ENCODE measurements around the gene HSP90AB1. TPM values are rescaled to one million over a fixed set of nuclear protein-coding genes. Genes with fewer than 3 reads are reported as not detected.
A peak's percentile ranks its signal among the peaks of the same experiment; 100 is the strongest.

HSP90AB1 gene
- total and polyA plus RNA-seq, 9 of the 15 experiments (the other 6 are each of a cell fraction or from before 2014, with no cell fraction given) = 1,780 to 3,358 (median 2,262) TPM

DNA sequence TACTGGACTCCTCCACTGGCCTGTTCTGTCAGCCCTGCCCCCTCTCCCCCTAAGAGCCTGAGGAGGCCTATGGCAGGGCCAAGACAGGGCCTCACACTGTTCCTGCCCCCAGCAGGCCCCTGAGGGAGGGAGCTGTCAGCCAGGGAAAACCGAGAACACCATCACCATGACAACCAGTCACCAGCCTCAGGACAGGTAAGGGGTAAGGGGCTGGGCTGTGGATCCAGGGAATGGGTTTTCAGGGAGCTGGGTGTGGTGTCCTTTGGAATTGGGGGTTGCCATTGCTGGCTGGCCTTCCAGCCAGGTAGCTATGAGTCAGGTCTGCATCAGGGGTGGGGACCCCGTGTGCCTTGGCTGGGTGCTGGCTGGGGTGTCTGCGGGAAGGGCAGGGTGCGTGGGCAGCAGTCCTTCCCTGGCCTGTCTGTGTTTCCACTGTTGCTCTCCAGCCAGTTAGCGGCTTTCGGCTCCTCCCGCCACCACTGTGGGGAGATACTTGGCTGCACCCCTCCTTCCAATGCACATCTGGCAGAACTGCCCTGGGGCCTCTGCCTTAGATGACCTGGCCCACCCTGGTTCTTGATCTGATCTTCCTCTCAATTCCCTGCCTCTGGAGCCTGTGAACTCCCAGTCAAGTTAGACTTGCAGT is 19.6 kb upstream of the HSP90AB1 start:
- FAIRE-seq (no peak), ATAC-seq (no peak), DNase-seq (ENCODE audit: extremely low read depth in 1 of 4, low spot score in 3 of 4) (peak in 2 of 4 experiments; percentile 49 to 50)
- H3K9me1 ChIP-seq (ENCODE audit: control insufficient read depth, insufficient read depth, low read length) = peaks cover 6% of the 10 kb centered on the region
- H3K4me2 ChIP-seq (ENCODE audit: insufficient read depth, low read length) = peak overlapping the region; percentile 8; the same call in 1 of the 2 replicates
- peaks cover 3% of the 10 kb centered on the region; the same call in 1 of the 2 replicates for H4K20me1 ChIP-seq (replicated peaks; ENCODE audit: control insufficient read depth, insufficient read depth, low read length)
- no peak overlapping the region; the same call in 2 of the 3 replicates for H3K27ac ChIP-seq (ENCODE audit: extremely low read depth, low read depth, low read length)
- WGBS (ENCODE audit: insufficient coverage, low coverage, missing lambda C conversion rate) = 79% methylated on average over 7 of the region's 7 CpGs
- H3K4me1 ChIP-seq (replicated peaks in 1 of 2; ENCODE audit: control insufficient read depth in 2 of 2, insufficient read depth in 2 of 2, low read length in 2 of 2) = peaks cover 49 to 67% of the 10 kb centered on the region in 2 experiments
- H3K9ac ChIP-seq (ENCODE audit: insufficient read depth in 1 of 2, low read depth in 2 of 2, low read length in 2 of 2) = peak overlapping the region in 1 of 2 experiments; percentile 92; a peak in 3 of 4 replicates
- intact Hi-C loops (cut with micrococcal nuclease) (loop anchor here (2.0 to 10.0 kb wide), 2 partner anchors 54 to 592 kb away; partner anchors contain the start of gene MAD2L1BP), in situ Hi-C loops (cut with MboI) (no loop called here)
- BruUV-seq (replicated peaks) = no TSS peak
- H2AFZ ChIP-seq (ENCODE audit: low read depth, low read length) = no peak overlapping the region
- CTCF ChIA-PET (ENCODE audit: low intra/inter-chr PET ratio) = interaction anchor here (0.5 kb wide), 1 partner anchor 53 kb away, joined by 3 read pairs; no protein-coding TSS in a partner anchor
- POLR2A ChIA-PET = interaction anchor here (0.6 to 6.8 kb wide), 8 partner anchors 9 to 93 kb away, joined by 3 to 104 read pairs (median 4); partner anchors contain the start of genes CAPN11 and HSP90AB1
- peaks cover 56% of the 10 kb centered on the region for H3K79me2 ChIP-seq (ENCODE audit: control insufficient read depth, insufficient read depth, low read length)
- no peaks in the 10 kb centered on the region for H3K27me3 ChIP-seq (ENCODE audit: control insufficient read depth in 2 of 2, insufficient read depth in 2 of 2, low read length in 2 of 2)
- no peaks in the 10 kb centered on the region for H3K9me3 ChIP-seq (replicated peaks; ENCODE audit: control insufficient read depth, insufficient read depth, low read depth, low read length)
- H3K4me3 ChIP-seq = no peak overlapping the region; the same call in 1 of the 2 replicates
- peaks cover 54% of the 10 kb centered on the region for H3K36me3 ChIP-seq (ENCODE audit: control insufficient read depth, insufficient read depth, low read length)
- TF ChIP-seq SRSF3 (IDR thresholded peaks at IDR 0.05; ENCODE audit: insufficient read depth, low read length) = no peak
- no peak for TF ChIP-seq ZKSCAN8 (CRISPR knock-in tag; IDR thresholded peaks at IDR 0.05)
- no peak for TF ChIP-seq SIRT6 (IDR thresholded peaks at IDR 0.05; ENCODE audit: low read depth, low read length)
- TF ChIP-seq ELF1 (tag; IDR thresholded peaks at IDR 0.05) = no peak
- no peak for TF ChIP-seq STAT5B (CRISPR knock-in tag; IDR thresholded peaks at IDR 0.05)
- no peak for TF ChIP-seq ATF1 (CRISPR knock-in tag; IDR thresholded peaks at IDR 0.05)
- TF ChIP-seq ATF1 (tag; IDR thresholded peaks at IDR 0.05) = no peak
- no peak for TF ChIP-seq BRD4 (IDR thresholded peaks at IDR 0.05)
- TF ChIP-seq, protein P1, sequence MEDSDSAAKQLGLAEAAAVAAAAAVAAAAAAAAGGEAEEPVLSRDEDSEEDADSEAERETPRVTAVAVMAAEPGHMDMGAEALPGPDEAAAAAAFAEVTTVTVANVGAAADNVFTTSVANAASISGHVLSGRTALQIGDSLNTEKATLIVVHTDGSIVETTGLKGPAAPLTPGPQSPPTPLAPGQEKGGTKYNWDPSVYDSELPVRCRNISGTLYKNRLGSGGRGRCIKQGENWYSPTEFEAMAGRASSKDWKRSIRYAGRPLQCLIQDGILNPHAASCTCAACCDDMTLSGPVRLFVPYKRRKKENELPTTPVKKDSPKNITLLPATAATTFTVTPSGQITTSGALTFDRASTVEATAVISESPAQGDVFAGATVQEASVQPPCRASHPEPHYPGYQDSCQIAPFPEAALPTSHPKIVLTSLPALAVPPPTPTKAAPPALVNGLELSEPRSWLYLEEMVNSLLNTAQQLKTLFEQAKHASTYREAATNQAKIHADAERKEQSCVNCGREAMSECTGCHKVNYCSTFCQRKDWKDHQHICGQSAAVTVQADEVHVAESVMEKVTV (CRISPR knock-in tag; IDR thresholded peaks at IDR 0.05) = no peak
- TF ChIP-seq RBM39 (optimal IDR thresholded peaks at IDR 0.05; ENCODE audit: low read depth, low read length) = no peak
- no peak for TF ChIP-seq NFATC3 (IDR thresholded peaks at IDR 0.05)
- TF ChIP-seq RBM14 (IDR thresholded peaks at IDR 0.05; ENCODE audit: borderline replicate concordance, insufficient read depth, low read depth, low read length) = no peak
- TF ChIP-seq TRIM24 (IDR thresholded peaks at IDR 0.05) = no peak
- no peak for TF ChIP-seq ZNF79 (CRISPR knock-in tag; IDR thresholded peaks at IDR 0.05; ENCODE audit: low read depth)
- peak; percentile 86 for TF ChIP-seq RFX1 (IDR thresholded peaks at IDR 0.05)
- TF ChIP-seq DIDO1 (tag; IDR thresholded peaks at IDR 0.05; ENCODE audit: low read depth) = no peak
- TF ChIP-seq, protein P2, sequence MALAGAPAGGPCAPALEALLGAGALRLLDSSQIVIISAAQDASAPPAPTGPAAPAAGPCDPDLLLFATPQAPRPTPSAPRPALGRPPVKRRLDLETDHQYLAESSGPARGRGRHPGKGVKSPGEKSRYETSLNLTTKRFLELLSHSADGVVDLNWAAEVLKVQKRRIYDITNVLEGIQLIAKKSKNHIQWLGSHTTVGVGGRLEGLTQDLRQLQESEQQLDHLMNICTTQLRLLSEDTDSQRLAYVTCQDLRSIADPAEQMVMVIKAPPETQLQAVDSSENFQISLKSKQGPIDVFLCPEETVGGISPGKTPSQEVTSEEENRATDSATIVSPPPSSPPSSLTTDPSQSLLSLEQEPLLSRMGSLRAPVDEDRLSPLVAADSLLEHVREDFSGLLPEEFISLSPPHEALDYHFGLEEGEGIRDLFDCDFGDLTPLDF (CRISPR knock-in tag; IDR thresholded peaks at IDR 0.05) = no peak

Data from K562 (cell line).